Progenitor cell of endocrine pancreas (in vitro differentiated cells): ENCODE results near the gene ORM1. TPM values are rescaled to one million over a fixed set of nuclear protein-coding genes. Genes with fewer than 3 reads are reported as not detected.

Experiments
- DNase-seq: peaks from one replicate; pipeline ENCODE4 v3.0.0; 2021; ENCODE audit warnings: low spot score; ENCODE audit not compliant: unreplicated experiment
- H3K27ac Mint-ChIP-seq: 2 replicates; pipeline ENCODE4 v1.8.0; 2021; ENCODE audit warnings: mild to moderate bottlenecking, moderate library complexity, mixed read lengths
- H3K27me3 Mint-ChIP-seq: 2 replicates; pipeline ENCODE4 v1.8.0; 2021; ENCODE audit warnings: mixed read lengths
- H3K36me3 Mint-ChIP-seq: 2 replicates; pipeline ENCODE4 v1.8.0; 2022; ENCODE audit warnings: mixed read lengths; ENCODE audit not compliant: insufficient read depth
- H3K4me1 Mint-ChIP-seq: 2 replicates; pipeline ENCODE4 v1.8.0; 2021; ENCODE audit warnings: low read depth, mixed read lengths
- H3K4me3 Mint-ChIP-seq: 2 replicates; pipeline ENCODE4 v1.8.0; 2021; ENCODE audit warnings: low read depth, mild to moderate bottlenecking, moderate library complexity, mixed read lengths
- H3K9me3 Mint-ChIP-seq: 2 replicates; pipeline ENCODE4 v1.8.0; 2021; ENCODE audit warnings: low read depth, mixed read lengths
- CTCF ChIP-seq: fragments of 200-600 bp; sonication (generic); IDR thresholded peaks from one replicate; pipeline ENCODE4 v1.5.0; 2021; ENCODE audit warnings: antibody characterized with exemption, mild to moderate bottlenecking; ENCODE audit not compliant: unreplicated experiment
- total RNA-seq: library from RNA; stranded (reverse); gene quantifications from 2 replicates; pipeline ENCODE4 v1.2.1, GENCODE V29; 2021

Gene ORM1
- total RNA-seq, 1 donor from 2014 or later = 9.3 TPM

- DNase-seq = no peak
- H3K36me3 Mint-ChIP-seq = peaks cover 12% of the 10 kb centered on the region
- no peak overlapping the region for H3K4me3 Mint-ChIP-seq
- no peaks in the 10 kb centered on the region for H3K9me3 Mint-ChIP-seq
- H3K27me3 Mint-ChIP-seq = no peaks in the 10 kb centered on the region
- peak overlapping the region; percentile 62 for H3K27ac Mint-ChIP-seq
- H3K4me1 Mint-ChIP-seq = no peaks in the 10 kb centered on the region
- TF ChIP-seq CTCF = no peak
These were observed 38.4 kb upstream of the ORM1 start for GRCh38 chr9:114284316-114285060.

- no peak for DNase-seq
- Mint-ChIP-seq H3K36me3 (peaks cover 12% of the 10 kb centered on the region), H3K27ac (peak overlapping the region; percentile 62), H3K4me3 (no peak overlapping the region), H3K9me3 (no peaks in the 10 kb centered on the region), H3K4me1 (no peaks in the 10 kb centered on the region), H3K27me3 (no peaks in the 10 kb centered on the region)
- TF ChIP-seq CTCF = no peak
These were observed 37.6 kb upstream of the ORM1 start for GRCh38 chr9:114285166-114285867.

- TF ChIP-seq CTCF = no peak
- Mint-ChIP-seq H3K36me3 (peaks cover 15% of the 10 kb centered on the region), H3K27ac (no peak overlapping the region), H3K4me3 (no peak overlapping the region), H3K9me3 (no peaks in the 10 kb centered on the region), H3K4me1 (peaks cover 1% of the 10 kb centered on the region), H3K27me3 (no peaks in the 10 kb centered on the region)
- DNase-seq = no peak
These were observed 36.7 kb upstream of the ORM1 start for GRCh38 chr9:114286146-114286679.

GRCh38 chr9:114287001-114287762 lies 35.7 kb upstream of the ORM1 start:
- TF ChIP-seq CTCF = no peak
- peaks cover 1% of the 10 kb centered on the region for H3K4me1 Mint-ChIP-seq
- no peak overlapping the region for H3K4me3 Mint-ChIP-seq
- peaks cover 18% of the 10 kb centered on the region for H3K36me3 Mint-ChIP-seq
- DNase-seq = no peak
- H3K9me3 Mint-ChIP-seq = no peaks in the 10 kb centered on the region
- H3K27ac Mint-ChIP-seq = peak overlapping the region; percentile 3
- no peaks in the 10 kb centered on the region for H3K27me3 Mint-ChIP-seq

DNA sequence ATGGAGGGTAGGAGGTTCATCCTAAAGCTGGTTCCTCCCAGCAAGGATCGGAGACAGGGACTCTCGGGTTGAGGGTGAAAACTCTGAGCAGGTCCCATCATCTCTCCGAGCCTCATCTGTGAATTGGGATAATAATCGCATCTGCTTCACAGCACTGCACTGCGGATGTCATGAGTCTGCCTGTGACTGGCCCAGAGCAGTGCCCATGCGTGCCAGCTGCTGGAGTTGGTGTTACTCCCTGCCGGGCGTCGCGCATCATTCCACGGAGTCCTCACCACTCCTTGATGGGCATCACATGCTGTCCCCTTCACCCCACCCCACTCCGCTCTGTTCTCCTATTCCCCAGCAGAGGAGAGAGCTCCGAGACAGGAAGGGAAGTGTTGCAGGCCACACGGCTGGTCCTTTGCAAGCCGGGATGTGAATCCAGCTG lies 35.1 kb upstream of the ORM1 start:
- DNase-seq = no peak
- Mint-ChIP-seq H3K9me3 (no peaks in the 10 kb centered on the region), H3K27me3 (no peaks in the 10 kb centered on the region), H3K4me3 (no peak overlapping the region), H3K4me1 (peaks cover 1% of the 10 kb centered on the region), H3K27ac (peak overlapping the region; percentile 76), H3K36me3 (peaks cover 24% of the 10 kb centered on the region)
- no peak for TF ChIP-seq CTCF
